ENCODE data around the gene APOA5. TPM values are rescaled to one million over a fixed set of nuclear protein-coding genes. Genes with fewer than 3 reads are reported as not detected.

APOA5 gene
- total and polyA plus RNA-seq, 2 of the 13 experiments (the other 11 are each of a cell fraction or from before 2014, with no cell fraction given), result 44.0 to 49.1 TPM

DNA sequence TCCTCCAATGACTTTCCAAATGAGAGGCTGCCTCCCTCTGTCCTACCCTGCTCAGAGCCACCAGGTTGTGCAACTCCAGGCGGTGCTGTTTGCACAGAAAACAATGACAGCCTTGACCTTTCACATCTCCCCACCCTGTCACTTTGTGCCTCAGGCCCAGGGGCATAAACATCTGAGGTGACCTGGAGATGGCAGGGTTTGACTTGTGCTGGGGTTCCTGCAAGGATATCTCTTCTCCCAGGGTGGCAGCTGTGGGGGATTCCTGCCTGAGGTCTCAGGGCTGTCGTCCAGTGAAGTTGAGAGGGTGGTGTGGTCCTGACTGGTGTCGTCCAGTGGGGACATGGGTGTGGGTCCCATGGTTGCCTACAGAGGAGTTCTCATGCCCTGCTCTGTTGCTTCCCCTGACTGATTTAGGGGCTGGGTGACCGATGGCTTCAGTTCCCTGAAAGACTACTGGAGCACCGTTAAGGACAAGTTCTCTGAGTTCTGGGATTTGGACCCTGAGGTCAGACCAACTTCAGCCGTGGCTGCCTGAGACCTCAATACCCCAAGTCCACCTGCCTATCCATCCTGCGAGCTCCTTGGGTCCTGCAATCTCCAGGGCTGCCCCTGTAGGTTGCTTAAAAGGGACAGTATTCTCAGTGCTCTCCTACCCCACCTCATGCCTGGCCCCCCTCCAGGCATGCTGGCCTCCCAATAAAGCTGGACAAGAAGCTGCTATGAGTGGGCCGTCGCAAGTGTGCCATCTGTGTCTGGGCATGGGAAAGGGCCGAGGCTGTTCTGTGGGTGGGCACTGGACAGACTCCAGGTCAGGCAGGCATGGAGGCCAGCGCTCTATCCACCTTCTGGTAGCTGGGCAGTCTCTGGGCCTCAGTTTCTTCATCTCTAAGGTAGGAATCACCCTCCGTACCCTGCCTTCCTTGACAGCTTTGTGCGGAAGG lies 40.9 kb upstream of the APOA5 start (continued):
- TF ChIP-seq, protein P1, sequence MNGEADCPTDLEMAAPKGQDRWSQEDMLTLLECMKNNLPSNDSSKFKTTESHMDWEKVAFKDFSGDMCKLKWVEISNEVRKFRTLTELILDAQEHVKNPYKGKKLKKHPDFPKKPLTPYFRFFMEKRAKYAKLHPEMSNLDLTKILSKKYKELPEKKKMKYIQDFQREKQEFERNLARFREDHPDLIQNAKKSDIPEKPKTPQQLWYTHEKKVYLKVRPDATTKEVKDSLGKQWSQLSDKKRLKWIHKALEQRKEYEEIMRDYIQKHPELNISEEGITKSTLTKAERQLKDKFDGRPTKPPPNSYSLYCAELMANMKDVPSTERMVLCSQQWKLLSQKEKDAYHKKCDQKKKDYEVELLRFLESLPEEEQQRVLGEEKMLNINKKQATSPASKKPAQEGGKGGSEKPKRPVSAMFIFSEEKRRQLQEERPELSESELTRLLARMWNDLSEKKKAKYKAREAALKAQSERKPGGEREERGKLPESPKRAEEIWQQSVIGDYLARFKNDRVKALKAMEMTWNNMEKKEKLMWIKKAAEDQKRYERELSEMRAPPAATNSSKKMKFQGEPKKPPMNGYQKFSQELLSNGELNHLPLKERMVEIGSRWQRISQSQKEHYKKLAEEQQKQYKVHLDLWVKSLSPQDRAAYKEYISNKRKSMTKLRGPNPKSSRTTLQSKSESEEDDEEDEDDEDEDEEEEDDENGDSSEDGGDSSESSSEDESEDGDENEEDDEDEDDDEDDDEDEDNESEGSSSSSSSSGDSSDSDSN (CRISPR knock-in tag; IDR thresholded peaks at IDR 0.05), result peak; percentile 72
- TF ChIP-seq, protein P2, sequence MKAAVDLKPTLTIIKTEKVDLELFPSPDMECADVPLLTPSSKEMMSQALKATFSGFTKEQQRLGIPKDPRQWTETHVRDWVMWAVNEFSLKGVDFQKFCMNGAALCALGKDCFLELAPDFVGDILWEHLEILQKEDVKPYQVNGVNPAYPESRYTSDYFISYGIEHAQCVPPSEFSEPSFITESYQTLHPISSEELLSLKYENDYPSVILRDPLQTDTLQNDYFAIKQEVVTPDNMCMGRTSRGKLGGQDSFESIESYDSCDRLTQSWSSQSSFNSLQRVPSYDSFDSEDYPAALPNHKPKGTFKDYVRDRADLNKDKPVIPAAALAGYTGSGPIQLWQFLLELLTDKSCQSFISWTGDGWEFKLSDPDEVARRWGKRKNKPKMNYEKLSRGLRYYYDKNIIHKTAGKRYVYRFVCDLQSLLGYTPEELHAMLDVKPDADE (CRISPR knock-in tag; IDR thresholded peaks at IDR 0.05), result peak; percentile 85; the same call in 1 of the 2 replicates
- TF ChIP-seq RXRA (CRISPR knock-in tag; IDR thresholded peaks at IDR 0.05) (peak; percentile 98), RELA (CRISPR knock-in tag; IDR thresholded peaks at IDR 0.05) (no peak), NFATC3 (CRISPR knock-in tag; IDR thresholded peaks at IDR 0.05) (no peak; the same call in 1 of the 2 replicates), CHD2 (IDR thresholded peaks at IDR 0.05; ENCODE audit: low read depth, low read length) (no peak), IKZF1 (IDR thresholded peaks at IDR 0.05) (no peak), ZNF124 (CRISPR knock-in tag; IDR thresholded peaks at IDR 0.05) (peak; percentile 91), HOXD1 (CRISPR knock-in tag; IDR thresholded peaks at IDR 0.05) (peak; percentile 96), MED8 (CRISPR knock-in tag; IDR thresholded peaks at IDR 0.05; ENCODE audit: insufficient replicate concordance) (peak; percentile 92)
- TF ChIP-seq, protein P3, sequence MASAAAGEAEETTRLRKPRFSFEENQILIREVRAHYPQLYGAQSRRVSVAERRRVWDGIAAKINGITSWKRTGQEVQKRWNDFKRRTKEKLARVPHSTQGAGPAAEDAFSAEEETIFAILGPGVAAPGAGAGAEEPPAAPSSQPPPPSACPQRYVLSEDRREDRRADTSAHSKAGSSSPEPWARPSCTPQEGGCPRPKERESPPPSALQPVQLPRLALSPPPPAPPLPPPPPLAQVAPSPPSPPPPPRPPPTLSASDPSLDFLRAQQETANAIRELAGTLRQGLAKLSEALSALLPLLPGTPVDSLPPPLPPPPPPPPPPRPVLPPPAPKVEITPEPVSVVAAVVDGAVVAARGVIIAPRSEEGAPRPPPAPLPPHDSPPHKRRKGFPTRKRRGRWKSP (CRISPR knock-in tag; IDR thresholded peaks at IDR 0.05), result peak; percentile 88
- TF ChIP-seq, protein P4, sequence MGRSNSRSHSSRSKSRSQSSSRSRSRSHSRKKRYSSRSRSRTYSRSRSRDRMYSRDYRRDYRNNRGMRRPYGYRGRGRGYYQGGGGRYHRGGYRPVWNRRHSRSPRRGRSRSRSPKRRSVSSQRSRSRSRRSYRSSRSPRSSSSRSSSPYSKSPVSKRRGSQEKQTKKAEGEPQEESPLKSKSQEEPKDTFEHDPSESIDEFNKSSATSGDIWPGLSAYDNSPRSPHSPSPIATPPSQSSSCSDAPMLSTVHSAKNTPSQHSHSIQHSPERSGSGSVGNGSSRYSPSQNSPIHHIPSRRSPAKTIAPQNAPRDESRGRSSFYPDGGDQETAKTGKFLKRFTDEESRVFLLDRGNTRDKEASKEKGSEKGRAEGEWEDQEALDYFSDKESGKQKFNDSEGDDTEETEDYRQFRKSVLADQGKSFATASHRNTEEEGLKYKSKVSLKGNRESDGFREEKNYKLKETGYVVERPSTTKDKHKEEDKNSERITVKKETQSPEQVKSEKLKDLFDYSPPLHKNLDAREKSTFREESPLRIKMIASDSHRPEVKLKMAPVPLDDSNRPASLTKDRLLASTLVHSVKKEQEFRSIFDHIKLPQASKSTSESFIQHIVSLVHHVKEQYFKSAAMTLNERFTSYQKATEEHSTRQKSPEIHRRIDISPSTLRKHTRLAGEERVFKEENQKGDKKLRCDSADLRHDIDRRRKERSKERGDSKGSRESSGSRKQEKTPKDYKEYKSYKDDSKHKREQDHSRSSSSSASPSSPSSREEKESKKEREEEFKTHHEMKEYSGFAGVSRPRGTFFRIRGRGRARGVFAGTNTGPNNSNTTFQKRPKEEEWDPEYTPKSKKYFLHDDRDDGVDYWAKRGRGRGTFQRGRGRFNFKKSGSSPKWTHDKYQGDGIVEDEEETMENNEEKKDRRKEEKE (IDR thresholded peaks at IDR 0.05), result no peak
- TF ChIP-seq, protein P5, sequence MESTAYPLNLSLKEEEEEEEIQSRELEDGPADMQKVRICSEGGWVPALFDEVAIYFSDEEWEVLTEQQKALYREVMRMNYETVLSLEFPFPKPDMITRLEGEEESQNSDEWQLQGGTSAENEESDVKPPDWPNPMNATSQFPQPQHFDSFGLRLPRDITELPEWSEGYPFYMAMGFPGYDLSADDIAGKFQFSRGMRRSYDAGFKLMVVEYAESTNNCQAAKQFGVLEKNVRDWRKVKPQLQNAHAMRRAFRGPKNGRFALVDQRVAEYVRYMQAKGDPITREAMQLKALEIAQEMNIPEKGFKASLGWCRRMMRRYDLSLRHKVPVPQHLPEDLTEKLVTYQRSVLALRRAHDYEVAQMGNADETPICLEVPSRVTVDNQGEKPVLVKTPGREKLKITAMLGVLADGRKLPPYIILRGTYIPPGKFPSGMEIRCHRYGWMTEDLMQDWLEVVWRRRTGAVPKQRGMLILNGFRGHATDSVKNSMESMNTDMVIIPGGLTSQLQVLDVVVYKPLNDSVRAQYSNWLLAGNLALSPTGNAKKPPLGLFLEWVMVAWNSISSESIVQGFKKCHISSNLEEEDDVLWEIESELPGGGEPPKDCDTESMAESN (CRISPR knock-in tag; conservative IDR thresholded peaks at IDR 0.05), result peak; percentile 83
- TF ChIP-seq, protein P6, sequence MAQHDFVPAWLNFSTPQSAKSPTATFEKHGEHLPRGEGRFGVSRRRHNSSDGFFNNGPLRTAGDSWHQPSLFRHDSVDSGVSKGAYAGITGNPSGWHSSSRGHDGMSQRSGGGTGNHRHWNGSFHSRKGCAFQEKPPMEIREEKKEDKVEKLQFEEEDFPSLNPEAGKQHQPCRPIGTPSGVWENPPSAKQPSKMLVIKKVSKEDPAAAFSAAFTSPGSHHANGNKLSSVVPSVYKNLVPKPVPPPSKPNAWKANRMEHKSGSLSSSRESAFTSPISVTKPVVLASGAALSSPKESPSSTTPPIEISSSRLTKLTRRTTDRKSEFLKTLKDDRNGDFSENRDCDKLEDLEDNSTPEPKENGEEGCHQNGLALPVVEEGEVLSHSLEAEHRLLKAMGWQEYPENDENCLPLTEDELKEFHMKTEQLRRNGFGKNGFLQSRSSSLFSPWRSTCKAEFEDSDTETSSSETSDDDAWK (CRISPR knock-in tag; IDR thresholded peaks at IDR 0.05), result no peak
- TF ChIP-seq, protein P7, sequence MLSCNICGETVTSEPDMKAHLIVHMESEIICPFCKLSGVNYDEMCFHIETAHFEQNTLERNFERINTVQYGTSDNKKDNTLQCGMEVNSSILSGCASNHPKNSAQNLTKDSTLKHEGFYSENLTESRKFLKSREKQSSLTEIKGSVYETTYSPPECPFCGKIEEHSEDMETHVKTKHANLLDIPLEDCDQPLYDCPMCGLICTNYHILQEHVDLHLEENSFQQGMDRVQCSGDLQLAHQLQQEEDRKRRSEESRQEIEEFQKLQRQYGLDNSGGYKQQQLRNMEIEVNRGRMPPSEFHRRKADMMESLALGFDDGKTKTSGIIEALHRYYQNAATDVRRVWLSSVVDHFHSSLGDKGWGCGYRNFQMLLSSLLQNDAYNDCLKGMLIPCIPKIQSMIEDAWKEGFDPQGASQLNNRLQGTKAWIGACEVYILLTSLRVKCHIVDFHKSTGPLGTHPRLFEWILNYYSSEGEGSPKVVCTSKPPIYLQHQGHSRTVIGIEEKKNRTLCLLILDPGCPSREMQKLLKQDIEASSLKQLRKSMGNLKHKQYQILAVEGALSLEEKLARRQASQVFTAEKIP (CRISPR knock-in tag; IDR thresholded peaks at IDR 0.05; ENCODE audit: borderline replicate concordance), result no peak

Measured in HepG2 (cell line).